ENCODE measurements around the gene CHST3. TPM values are rescaled to one million over a fixed set of nuclear protein-coding genes. Genes with fewer than 3 reads are reported as not detected.

Gene CHST3
- total and polyA plus RNA-seq, 10 of the 15 experiments (the other 5 are each of a cell fraction or from before 2014, with no cell fraction given), result 0.03 to 0.50 (median 0.05) TPM; not detected in 2

DNA sequence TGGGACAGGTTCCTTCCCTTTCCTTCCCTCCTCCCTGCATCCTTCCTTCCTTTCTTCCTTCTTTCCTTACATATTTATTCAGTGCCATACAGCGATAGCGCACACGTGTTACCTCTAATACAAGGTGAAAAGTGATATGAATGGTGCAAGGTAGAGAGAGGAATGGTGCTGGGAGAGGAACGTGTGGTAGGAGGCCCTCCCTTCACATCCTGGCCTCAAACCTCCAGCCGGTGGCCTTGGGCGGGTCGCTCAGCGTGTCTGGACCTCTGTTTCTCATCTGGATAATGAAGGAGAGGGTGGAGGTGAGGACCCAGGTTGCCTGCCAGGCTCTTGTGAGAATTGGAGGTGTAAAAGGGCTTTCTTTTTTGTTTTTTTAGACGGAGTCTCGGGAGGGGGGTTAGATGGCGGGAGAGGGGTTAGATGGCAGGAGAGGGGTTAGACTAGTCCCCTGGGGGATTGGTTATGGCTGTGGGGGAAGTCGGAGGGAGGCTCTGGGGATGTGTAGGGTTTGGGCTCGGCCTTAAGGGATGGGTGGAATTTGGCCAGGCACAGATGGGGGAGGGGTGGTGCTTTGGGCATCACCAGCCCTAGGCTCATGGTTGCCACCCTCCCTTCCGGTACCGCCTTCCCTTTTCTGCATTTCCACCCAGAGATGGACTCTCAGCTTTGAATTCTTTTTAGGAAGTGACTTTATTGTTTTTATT lies 14.9 kb downstream of the CHST3 start:
- ChIA-PET POLR2A (no interaction called here), SMC1A (ENCODE audit: uncharacterized antibody, unreplicated experiment) (no interaction called here), CTCF (no interaction called here), RAD21 (ENCODE audit: unreplicated experiment) (no interaction called here)
- 50% methylated on average over 15 of the region's 15 CpGs for WGBS (ENCODE audit: insufficient coverage, insufficient replicate concordance, low lambda C conversion rate, missing lambda C conversion rate)
- Histone ChIP-seq H2AFZ (ENCODE audit: control insufficient read depth, low read depth, low read length) (no peak overlapping the region), H4K20me1 (ENCODE audit: control insufficient read depth, insufficient read depth) (no peaks in the 10 kb centered on the region), H3K27me3 (replicated peaks in 1 of 2; ENCODE audit: control insufficient read depth in 2 of 2, insufficient read depth in 2 of 2, low read length in 1 of 2) (no peaks in the 10 kb centered on the region; a peak in 1 of 4 replicates), H3K9ac (ENCODE audit: control insufficient read depth, insufficient read depth, low read length) (no peak overlapping the region), H3K27ac (ENCODE audit: control insufficient read depth, insufficient read depth) (no peak overlapping the region), H3K79me2 (ENCODE audit: control insufficient read depth, insufficient read depth, low read length) (no peaks in the 10 kb centered on the region), H3K36me3 (ENCODE audit: control insufficient read depth in 2 of 2, insufficient read depth in 2 of 2, low read length in 1 of 2) (no peaks in the 10 kb centered on the region), H3K9me3 (replicated peaks; ENCODE audit: control insufficient read depth, insufficient read depth, low read length) (no peaks in the 10 kb centered on the region), H3K4me3 (no peak overlapping the region), H3K4me2 (ENCODE audit: control insufficient read depth, insufficient read depth) (no peak overlapping the region), H3K4me1 (ENCODE audit: control insufficient read depth, insufficient read depth, low read length) (peaks cover 33% of the 10 kb centered on the region)
- BruUV-seq (replicated peaks), result no TSS peak
- ATAC-seq (no peak), FAIRE-seq (no peak), DNase-seq (ENCODE audit: low read depth, low spot score) (no peak)
- in situ Hi-C loops (cut with MboI), result no loop called here
- intact Hi-C loops (cut with micrococcal nuclease; ENCODE audit: unreplicated experiment), result no loop called here
- TF ChIP-seq NBN (IDR thresholded peaks at IDR 0.05), result no peak
- no peak for TF ChIP-seq RBBP5 (conservative IDR thresholded peaks at IDR 0.05)
- no peak for TF ChIP-seq MTA3 (IDR thresholded peaks at IDR 0.05; ENCODE audit: borderline replicate concordance, low read length)
- no peak for TF ChIP-seq ZNF384 (IDR thresholded peaks at IDR 0.05; ENCODE audit: borderline replicate concordance, low read depth, low read length)
- TF ChIP-seq, protein P1, sequence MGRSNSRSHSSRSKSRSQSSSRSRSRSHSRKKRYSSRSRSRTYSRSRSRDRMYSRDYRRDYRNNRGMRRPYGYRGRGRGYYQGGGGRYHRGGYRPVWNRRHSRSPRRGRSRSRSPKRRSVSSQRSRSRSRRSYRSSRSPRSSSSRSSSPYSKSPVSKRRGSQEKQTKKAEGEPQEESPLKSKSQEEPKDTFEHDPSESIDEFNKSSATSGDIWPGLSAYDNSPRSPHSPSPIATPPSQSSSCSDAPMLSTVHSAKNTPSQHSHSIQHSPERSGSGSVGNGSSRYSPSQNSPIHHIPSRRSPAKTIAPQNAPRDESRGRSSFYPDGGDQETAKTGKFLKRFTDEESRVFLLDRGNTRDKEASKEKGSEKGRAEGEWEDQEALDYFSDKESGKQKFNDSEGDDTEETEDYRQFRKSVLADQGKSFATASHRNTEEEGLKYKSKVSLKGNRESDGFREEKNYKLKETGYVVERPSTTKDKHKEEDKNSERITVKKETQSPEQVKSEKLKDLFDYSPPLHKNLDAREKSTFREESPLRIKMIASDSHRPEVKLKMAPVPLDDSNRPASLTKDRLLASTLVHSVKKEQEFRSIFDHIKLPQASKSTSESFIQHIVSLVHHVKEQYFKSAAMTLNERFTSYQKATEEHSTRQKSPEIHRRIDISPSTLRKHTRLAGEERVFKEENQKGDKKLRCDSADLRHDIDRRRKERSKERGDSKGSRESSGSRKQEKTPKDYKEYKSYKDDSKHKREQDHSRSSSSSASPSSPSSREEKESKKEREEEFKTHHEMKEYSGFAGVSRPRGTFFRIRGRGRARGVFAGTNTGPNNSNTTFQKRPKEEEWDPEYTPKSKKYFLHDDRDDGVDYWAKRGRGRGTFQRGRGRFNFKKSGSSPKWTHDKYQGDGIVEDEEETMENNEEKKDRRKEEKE (IDR thresholded peaks at IDR 0.05), result no peak
- TF ChIP-seq SMAD1 (IDR thresholded peaks at IDR 0.05; ENCODE audit: low read depth, partially characterized antibody), result no peak
- TF ChIP-seq MTA2 (IDR thresholded peaks at IDR 0.05; ENCODE audit: low read depth), result no peak
- TF ChIP-seq, protein P2, sequence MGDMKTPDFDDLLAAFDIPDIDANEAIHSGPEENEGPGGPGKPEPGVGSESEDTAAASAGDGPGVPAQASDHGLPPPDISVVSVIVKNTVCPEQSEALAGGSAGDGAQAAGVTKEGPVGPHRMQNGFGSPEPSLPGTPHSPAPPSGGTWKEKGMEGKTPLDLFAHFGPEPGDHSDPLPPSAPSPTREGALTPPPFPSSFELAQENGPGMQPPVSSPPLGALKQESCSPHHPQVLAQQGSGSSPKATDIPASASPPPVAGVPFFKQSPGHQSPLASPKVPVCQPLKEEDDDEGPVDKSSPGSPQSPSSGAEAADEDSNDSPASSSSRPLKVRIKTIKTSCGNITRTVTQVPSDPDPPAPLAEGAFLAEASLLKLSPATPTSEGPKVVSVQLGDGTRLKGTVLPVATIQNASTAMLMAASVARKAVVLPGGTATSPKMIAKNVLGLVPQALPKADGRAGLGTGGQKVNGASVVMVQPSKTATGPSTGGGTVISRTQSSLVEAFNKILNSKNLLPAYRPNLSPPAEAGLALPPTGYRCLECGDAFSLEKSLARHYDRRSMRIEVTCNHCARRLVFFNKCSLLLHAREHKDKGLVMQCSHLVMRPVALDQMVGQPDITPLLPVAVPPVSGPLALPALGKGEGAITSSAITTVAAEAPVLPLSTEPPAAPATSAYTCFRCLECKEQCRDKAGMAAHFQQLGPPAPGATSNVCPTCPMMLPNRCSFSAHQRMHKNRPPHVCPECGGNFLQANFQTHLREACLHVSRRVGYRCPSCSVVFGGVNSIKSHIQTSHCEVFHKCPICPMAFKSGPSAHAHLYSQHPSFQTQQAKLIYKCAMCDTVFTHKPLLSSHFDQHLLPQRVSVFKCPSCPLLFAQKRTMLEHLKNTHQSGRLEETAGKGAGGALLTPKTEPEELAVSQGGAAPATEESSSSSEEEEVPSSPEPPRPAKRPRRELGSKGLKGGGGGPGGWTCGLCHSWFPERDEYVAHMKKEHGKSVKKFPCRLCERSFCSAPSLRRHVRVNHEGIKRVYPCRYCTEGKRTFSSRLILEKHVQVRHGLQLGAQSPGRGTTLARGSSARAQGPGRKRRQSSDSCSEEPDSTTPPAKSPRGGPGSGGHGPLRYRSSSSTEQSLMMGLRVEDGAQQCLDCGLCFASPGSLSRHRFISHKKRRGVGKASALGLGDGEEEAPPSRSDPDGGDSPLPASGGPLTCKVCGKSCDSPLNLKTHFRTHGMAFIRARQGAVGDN (IDR thresholded peaks at IDR 0.05), result no peak
- TF ChIP-seq TBL1XR1 (IDR thresholded peaks at IDR 0.05; ENCODE audit: low read depth, low read length), result no peak
- TF ChIP-seq RFX5 (IDR thresholded peaks at IDR 0.05; ENCODE audit: low read depth, low read length), result no peak
- TF ChIP-seq ATF7 (IDR thresholded peaks at IDR 0.05; ENCODE audit: low read depth), result no peak
- TF ChIP-seq, protein P3, sequence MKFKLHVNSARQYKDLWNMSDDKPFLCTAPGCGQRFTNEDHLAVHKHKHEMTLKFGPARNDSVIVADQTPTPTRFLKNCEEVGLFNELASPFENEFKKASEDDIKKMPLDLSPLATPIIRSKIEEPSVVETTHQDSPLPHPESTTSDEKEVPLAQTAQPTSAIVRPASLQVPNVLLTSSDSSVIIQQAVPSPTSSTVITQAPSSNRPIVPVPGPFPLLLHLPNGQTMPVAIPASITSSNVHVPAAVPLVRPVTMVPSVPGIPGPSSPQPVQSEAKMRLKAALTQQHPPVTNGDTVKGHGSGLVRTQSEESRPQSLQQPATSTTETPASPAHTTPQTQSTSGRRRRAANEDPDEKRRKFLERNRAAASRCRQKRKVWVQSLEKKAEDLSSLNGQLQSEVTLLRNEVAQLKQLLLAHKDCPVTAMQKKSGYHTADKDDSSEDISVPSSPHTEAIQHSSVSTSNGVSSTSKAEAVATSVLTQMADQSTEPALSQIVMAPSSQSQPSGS (IDR thresholded peaks at IDR 0.05; ENCODE audit: low read length), result no peak
- no peak for TF ChIP-seq MYB (IDR thresholded peaks at IDR 0.05; ENCODE audit: borderline replicate concordance, low read depth, low read length)
- no peak for TF ChIP-seq SMAD5 (IDR thresholded peaks at IDR 0.05; ENCODE audit: low read depth)

Data from GM12878 (cell line).